GM12878 (cell line): Measurements from ENCODE around the gene NEK1. TPM values are rescaled to one million over a fixed set of nuclear protein-coding genes. Genes with fewer than 3 reads are reported as not detected.

Source experiments
- ATAC-seq: fragments of 200-7000 bp; cut with Tn5 transposase; 3 replicates; pipeline ENCODE4 v1.9.1; 2020; ENCODE audit warnings: mild to moderate bottlenecking, moderate library complexity
- BruUV-seq: library from RNA; stranded (reverse); fragments of 400-500 nt; replicated peaks from 2 replicates; lab custom pipeline; 2021; lab: Mats Ljungman, UMichigan
- CTCF ChIA-PET: fragments of 300-600 bp; sonication (Branson Sonifier 250); formaldehyde crosslinking; extraction: SDS; loops from one replicate; lab custom pipeline; 2021; ENCODE audit warnings: inconsistent platforms; lab: Yijun Ruan, JAX
- POLR2A ChIA-PET: fragments of 350-600 bp; formaldehyde crosslinking; extraction: SDS; loops from one replicate; lab custom pipeline; 2021; ENCODE audit warnings: inconsistent platforms; lab: Charles Lee
- RAD21 ChIA-PET: fragments of 300-600 bp; sonication (Branson Sonifier 250); formaldehyde crosslinking; loops from one replicate; lab custom pipeline; 2023; ENCODE audit warnings: antibody characterized with exemption; ENCODE audit not compliant: unreplicated experiment; lab: Charles Lee
- SMC1A ChIA-PET: fragments of 300-600 bp; sonication (Branson Sonifier 250); formaldehyde crosslinking; loops from one replicate; lab custom pipeline; 2023; ENCODE audit not compliant: unreplicated experiment, uncharacterized antibody; lab: Charles Lee
- DNase-seq: peaks from one replicate; pipeline ENCODE4 v3.0.0-alpha.2; 2011; ENCODE audit warnings: low read depth, low spot score
- FAIRE-seq: peaks from 3 replicates; lab custom pipeline; 2011; peaks lifted over from hg19 to GRCh38; lab: Jason Lieb, UNC
- H2AFZ ChIP-seq: 2 replicates; pipeline ENCODE4 v1.6.0; 2011; ENCODE audit warnings: low read depth, low read length, control low read depth; ENCODE audit not compliant: control insufficient read depth
- H3K27ac ChIP-seq: 2 replicates; pipeline ENCODE4 v1.5.1; 2011; ENCODE audit warnings: control low read depth; ENCODE audit not compliant: control insufficient read depth, insufficient read depth
- H3K27me3 ChIP-seq, 2 experiments: replicated peaks in 1 of 2; 2 replicates each; pipeline versions ENCODE4 v1.6.0 to v1.6.1; 2011; ENCODE audit warnings: low read length in 1 of 2; ENCODE audit not compliant: control insufficient read depth in 2 of 2, insufficient read depth in 2 of 2
- H3K36me3 ChIP-seq, 2 experiments: 2 replicates each; pipeline ENCODE4 v1.5.1; 2011; ENCODE audit warnings: low read length in 1 of 2; ENCODE audit not compliant: control insufficient read depth in 2 of 2, insufficient read depth in 2 of 2
- H3K4me1 ChIP-seq: 2 replicates; pipeline ENCODE4 v1.6.1; 2011; ENCODE audit warnings: mild to moderate bottlenecking, low read length, moderate library complexity, mixed read lengths; ENCODE audit not compliant: control insufficient read depth, insufficient read depth
- H3K4me2 ChIP-seq: 2 replicates; pipeline ENCODE4 v1.6.0; 2011; ENCODE audit warnings: control low read depth; ENCODE audit not compliant: control insufficient read depth, insufficient read depth
- H3K4me3 ChIP-seq: fragments of 200-600 bp; sonication (generic); 2 replicates; pipeline ENCODE4 v1.5.1; 2016
- H3K79me2 ChIP-seq: 2 replicates; pipeline ENCODE4 v1.6.0; 2011; ENCODE audit warnings: low read length; ENCODE audit not compliant: control insufficient read depth, insufficient read depth
- H3K9ac ChIP-seq: 2 replicates; pipeline ENCODE4 v1.8.0; 2011; ENCODE audit warnings: low read length, control low read depth, mixed read lengths; ENCODE audit not compliant: control insufficient read depth, insufficient read depth
- H3K9me3 ChIP-seq: replicated peaks from 3 replicates; pipeline ENCODE4 v1.5.1; 2011; ENCODE audit warnings: mild to moderate bottlenecking, low read length; ENCODE audit not compliant: control insufficient read depth, insufficient read depth
- H4K20me1 ChIP-seq: 2 replicates; pipeline ENCODE4 v1.6.0; 2011; ENCODE audit not compliant: control insufficient read depth, insufficient read depth
- ETV6 ChIP-seq, 2 experiments: fragments of 450-650 bp in 1 of 2; IDR thresholded peaks in 1 of 2; conservative IDR thresholded peaks in 1 of 2; 2 replicates each; pipeline ENCODE4 v1.6.1; 2014; ENCODE audit warnings: antibody characterized with exemption in 1 of 2, borderline replicate concordance in 1 of 2, low read depth in 1 of 2, mild to moderate bottlenecking in 1 of 2, moderate library complexity in 1 of 2
- FOS ChIP-seq: IDR thresholded peaks from 3 replicates; pipeline ENCODE4 v1.6.1; 2011; ENCODE audit warnings: borderline replicate concordance; ENCODE audit not compliant: insufficient read length; ENCODE audit errors: extremely low read depth
- IKZF1 ChIP-seq: fragments of 450-650 bp; conservative IDR thresholded peaks from 2 replicates; pipeline ENCODE4 v1.6.1; 2017; ENCODE audit warnings: antibody characterized with exemption, mild to moderate bottlenecking
- JUND ChIP-seq: IDR thresholded peaks from 2 replicates; pipeline ENCODE4 v1.6.1; 2012; ENCODE audit warnings: low read depth, mild to moderate bottlenecking, low read length, improper control_type of control experiment, moderate library complexity
- SPI1 ChIP-seq: IDR thresholded peaks from 2 replicates; pipeline ENCODE4 v1.6.1; 2011; ENCODE audit warnings: low read depth, mild to moderate bottlenecking, low read length, moderate library complexity, borderline replicate concordance; ENCODE audit not compliant: insufficient read depth
- SUPT20H ChIP-seq: IDR thresholded peaks from 2 replicates; pipeline ENCODE4 v1.6.1; 2011; ENCODE audit warnings: low read depth, mild to moderate bottlenecking, low read length, moderate library complexity, borderline replicate concordance; ENCODE audit not compliant: control insufficient read depth
- WGBS: methylation state at CpG from one replicate; pipeline ENCODE4 v1.1.6; 2016; ENCODE audit warnings: low lambda C conversion rate; ENCODE audit not compliant: insufficient replicate concordance, insufficient coverage; ENCODE audit errors: missing lambda C conversion rate; 5-methylcytosine and 5-hydroxymethylcytosine counted together
- in situ Hi-C: fragments of 300-500 bp; cut with MboI; formaldehyde crosslinking; loops from 9 replicates; pipeline ENCODE4 v1.14.3; 2018; ENCODE audit warnings: mixed read lengths
- intact Hi-C: fragments of 100-400 bp; cut with micrococcal nuclease; formaldehyde crosslinking; loops from one replicate; pipeline ENCODE4 v1.14.2; 2022; ENCODE audit not compliant: unreplicated experiment
- polyA plus RNA-seq, 11 experiments: library from polyadenylated mRNA; depleted of rRNA in 4 of 11; unstranded in 6 of 11; stranded (reverse) in 5 of 11; fragments of >200 nt; fragmentation: Nextera tagmentation in 4 of 11; fragmentation: Illumina TruSeq in 1 of 11; extraction: Ambion mirVana in 4 of 11; extraction: Trizol in 1 of 11; gene quantifications; 1 replicate in 1 of 11; 2 replicates in 10 of 11; pipeline versions ENCODE4 v1.2.1 to v1.2.3, GENCODE V29; 2011 to 2016; ENCODE audit warnings: inconsistent platforms in 2 of 11, missing spikeins in 2 of 11, low read depth in 1 of 11
- total RNA-seq, 4 experiments: library from RNA; depleted of rRNA in 3 of 4; stranded (reverse); fragments of >200 nt in 3 of 4; fragmentation: Illumina TruSeq in 1 of 4; extraction: Trizol in 1 of 4; gene quantifications; 2 replicates each; pipeline versions ENCODE4 v1.2.1 to v1.2.3, GENCODE V29; 2013 to 2021
- TF ChIP-seq, protein P1 (sequence below): fragments of 150-350 bp; IDR thresholded peaks from 2 replicates; pipeline ENCODE4 v1.6.1; 2014; ENCODE audit warnings: mild to moderate bottlenecking, low read depth, low read length
- TF ChIP-seq, protein P2 (sequence below): fragments of 450-650 bp; IDR thresholded peaks from 2 replicates; pipeline ENCODE4 v1.6.1; 2018; ENCODE audit warnings: borderline replicate concordance, mild to moderate bottlenecking; ENCODE audit not compliant: partially characterized antibody

Gene NEK1
- total and polyA plus RNA-seq, 10 of the 15 experiments (the other 5 are each of a cell fraction or from before 2014, with no cell fraction given), result 4.9 to 16.1 (median 7.5) TPM

DNA sequence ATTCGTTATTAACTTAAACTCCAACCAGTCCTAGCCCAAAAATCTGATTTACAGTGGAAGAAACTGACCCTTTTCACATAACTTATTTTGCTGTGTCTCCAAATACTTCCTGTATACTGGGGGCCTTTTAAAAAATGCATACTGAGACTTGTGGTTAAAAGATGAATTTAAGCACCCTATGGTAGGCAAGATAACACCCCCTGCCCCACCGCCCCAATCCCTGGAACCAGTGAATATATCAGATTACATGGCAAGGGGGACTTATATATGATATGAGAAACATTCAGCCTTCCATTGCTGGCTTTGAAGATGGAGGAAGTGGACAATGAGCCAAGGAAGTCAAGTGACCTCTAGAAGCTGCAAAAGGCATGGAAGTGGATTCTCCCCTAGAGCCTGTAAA lies 4.9 kb upstream of the NEK1 start:
- DNase-seq (no peak), FAIRE-seq (no peak)
- no peaks in the 10 kb centered on the region for H3K36me3 ChIP-seq
- H3K4me1 ChIP-seq, result peaks cover 5% of the 10 kb centered on the region
- H3K27ac ChIP-seq, result no peak overlapping the region
- RAD21 ChIA-PET, result no interaction called here
- SMC1A ChIA-PET, result interaction anchor here (1.5 kb wide), 1 partner anchor 43 kb away, joined by 3 read pairs; no protein-coding TSS in a partner anchor
- in situ Hi-C loops, result loop anchor here (5.0 kb wide), 1 partner anchor 425 kb away; no protein-coding TSS in a partner anchor
- no peaks in the 10 kb centered on the region for H3K27me3 ChIP-seq
- no TSS peak for BruUV-seq
- no peak for TF ChIP-seq IKZF1
- TF ChIP-seq, protein P1, sequence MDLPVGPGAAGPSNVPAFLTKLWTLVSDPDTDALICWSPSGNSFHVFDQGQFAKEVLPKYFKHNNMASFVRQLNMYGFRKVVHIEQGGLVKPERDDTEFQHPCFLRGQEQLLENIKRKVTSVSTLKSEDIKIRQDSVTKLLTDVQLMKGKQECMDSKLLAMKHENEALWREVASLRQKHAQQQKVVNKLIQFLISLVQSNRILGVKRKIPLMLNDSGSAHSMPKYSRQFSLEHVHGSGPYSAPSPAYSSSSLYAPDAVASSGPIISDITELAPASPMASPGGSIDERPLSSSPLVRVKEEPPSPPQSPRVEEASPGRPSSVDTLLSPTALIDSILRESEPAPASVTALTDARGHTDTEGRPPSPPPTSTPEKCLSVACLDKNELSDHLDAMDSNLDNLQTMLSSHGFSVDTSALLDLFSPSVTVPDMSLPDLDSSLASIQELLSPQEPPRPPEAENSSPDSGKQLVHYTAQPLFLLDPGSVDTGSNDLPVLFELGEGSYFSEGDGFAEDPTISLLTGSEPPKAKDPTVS, result no peak
- TF ChIP-seq SUPT20H, result no peak
- no peak for TF ChIP-seq SPI1
- no peak for TF ChIP-seq FOS
- no peak for TF ChIP-seq ETV6 (conservative IDR thresholded peaks at IDR 0.05 in 1 of 2, IDR thresholded peaks at IDR 0.05 in 1 of 2; ENCODE audit: borderline replicate concordance in 1 of 2, low read depth in 1 of 2)
- TF ChIP-seq JUND, result no peak
- TF ChIP-seq, protein P2, sequence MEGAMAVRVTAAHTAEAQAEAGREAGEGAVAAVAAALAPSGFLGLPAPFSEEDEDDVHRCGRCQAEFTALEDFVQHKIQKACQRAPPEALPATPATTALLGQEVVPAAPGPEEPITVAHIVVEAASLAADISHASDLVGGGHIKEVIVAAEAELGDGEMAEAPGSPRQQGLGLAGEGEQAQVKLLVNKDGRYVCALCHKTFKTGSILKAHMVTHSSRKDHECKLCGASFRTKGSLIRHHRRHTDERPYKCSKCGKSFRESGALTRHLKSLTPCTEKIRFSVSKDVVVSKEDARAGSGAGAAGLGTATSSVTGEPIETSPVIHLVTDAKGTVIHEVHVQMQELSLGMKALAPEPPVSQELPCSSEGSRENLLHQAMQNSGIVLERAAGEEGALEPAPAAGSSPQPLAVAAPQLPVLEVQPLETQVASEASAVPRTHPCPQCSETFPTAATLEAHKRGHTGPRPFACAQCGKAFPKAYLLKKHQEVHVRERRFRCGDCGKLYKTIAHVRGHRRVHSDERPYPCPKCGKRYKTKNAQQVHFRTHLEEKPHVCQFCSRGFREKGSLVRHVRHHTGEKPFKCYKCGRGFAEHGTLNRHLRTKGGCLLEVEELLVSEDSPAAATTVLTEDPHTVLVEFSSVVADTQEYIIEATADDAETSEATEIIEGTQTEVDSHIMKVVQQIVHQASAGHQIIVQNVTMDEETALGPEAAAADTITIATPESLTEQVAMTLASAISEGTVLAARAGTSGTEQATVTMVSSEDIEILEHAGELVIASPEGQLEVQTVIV, result no peak
- TF ChIP-seq, all 136 proteins: peak for 0
- Histone ChIP-seq H3K79me2 (peaks cover 21% of the 10 kb centered on the region), H3K9me3 (no peaks in the 10 kb centered on the region), H3K9ac (no peak overlapping the region), H3K4me2 (no peak overlapping the region), H4K20me1 (no peaks in the 10 kb centered on the region), H3K4me3 (no peak overlapping the region), H2AFZ (no peak overlapping the region)
- POLR2A ChIA-PET, result no interaction called here
- CTCF ChIA-PET, result interaction anchor here (1.0 kb wide), 1 partner anchor 10 kb away, joined by 3 read pairs; no protein-coding TSS in a partner anchor
- no peak for ATAC-seq
- 25% methylated on average over 2 of the region's 2 CpGs for WGBS
- intact Hi-C loops, result no loop called here
